GM18873 (cell line): ENCODE measurements around the gene ZFYVE1.
"Not testable (repeated sequence)": the region's sequence is repeated elsewhere in the genome, so short reads cannot be mapped to it uniquely, and the experiment has no call there.

Source experiments
- ATAC-seq: cut with Tn5 transposase; IDR thresholded peaks from one replicate; pipeline ENCODE4 v1.9.1; 2021; ENCODE audit warnings: mild to moderate bottlenecking, moderate library complexity, moderate number of reproducible peaks; ENCODE audit not compliant: unreplicated experiment, low FRiP score

ZFYVE1 gene

DNA sequence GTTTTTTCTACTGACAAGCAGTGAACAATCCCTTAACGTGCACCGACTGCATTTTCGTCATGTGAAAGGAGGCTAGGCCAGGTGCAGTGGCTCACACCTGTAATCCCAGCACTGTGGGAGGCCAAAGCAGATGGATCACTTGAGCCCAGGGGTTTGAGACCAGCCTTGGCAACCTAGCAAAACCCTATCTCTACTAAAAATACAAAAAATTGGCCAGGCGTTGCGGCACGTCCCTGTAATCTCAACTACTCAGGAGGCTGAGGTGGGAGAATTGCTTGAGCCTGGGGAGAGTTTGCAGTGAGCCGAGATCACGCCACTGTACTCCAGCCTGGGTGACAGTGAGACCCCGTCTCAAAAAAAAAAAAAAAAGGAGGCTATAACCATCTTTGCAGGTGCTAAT is 22.3 kb downstream of the ZFYVE1 start:
- not testable (repeated sequence) for ATAC-seq

- ATAC-seq, result no peak
These were observed 23.2 kb downstream of the ZFYVE1 start for GRCh38 chr14:73003681-73004080.

DNA sequence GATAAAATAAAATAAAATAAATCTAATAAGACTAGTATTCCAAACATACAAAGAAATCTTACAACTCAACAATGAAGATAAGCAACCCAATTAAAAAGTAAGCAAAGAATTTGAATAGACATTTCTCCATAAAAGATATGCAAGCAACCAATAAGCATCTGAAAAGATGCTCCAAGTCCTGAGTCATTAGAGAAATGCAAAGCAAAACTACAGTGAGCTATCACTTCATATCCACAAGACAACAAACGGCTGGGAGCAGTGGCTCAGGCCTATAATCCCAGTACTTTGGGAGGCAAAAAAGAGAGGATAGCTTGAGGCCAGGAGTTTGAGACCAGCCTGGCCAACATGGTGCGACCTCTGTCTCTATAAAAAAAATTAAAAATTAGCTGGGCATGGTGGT is 26.8 kb downstream of the ZFYVE1 start:
- no peak for ATAC-seq

DNA sequence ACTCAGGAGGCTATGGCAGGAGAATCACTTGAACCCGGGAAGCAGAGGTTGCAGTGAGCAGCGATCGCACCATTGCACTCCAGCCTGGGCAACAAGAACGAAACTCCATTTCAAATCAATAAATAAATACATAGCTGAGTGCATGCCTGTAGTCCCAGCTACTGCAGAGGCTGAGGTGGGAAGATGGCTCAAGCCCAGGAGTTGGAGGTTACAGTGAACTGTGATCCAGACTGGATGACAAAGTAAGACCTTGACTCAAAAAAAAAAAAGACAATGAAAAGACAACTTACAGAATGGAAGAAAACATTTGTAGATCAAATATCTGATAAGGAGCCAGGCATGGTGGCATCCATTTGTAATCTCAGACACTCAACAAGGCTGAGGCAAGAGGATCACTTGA is 27.6 kb downstream of the ZFYVE1 start:
- ATAC-seq, result no peak

DNA sequence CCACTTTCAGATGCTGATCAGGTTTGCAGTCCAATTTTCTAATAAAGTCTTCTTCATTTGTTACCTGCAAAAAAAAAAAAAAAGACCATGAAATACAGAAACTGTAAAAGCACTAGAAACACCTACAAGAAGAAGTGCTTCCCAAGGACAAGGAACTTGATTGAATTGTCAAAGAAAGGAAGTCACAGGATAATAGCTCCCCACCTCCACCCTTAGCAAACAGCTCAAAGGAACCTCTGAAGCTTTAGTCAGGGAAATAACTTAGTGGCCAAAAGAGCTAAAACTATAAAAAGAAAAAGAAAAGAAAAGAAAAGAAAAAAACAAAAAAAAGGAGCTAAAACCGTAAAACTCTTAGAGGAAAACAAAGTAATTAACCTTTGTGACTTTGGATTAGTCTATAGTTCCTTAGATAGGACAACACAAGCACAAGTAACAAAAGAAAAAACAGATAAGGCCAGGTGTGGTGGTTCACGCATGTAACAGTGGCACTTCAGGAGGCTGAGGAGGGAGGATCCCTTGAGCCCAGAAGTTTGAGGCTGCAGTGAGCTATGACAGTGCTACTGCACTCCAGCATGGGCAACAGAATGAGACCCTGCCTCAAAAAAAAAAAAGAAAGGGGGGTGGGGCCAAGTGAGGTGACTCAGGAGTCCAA is 28.5 kb downstream of the ZFYVE1 start:
- ATAC-seq, result no peak

GRCh38 chr14:72996916-72997315 is 30.0 kb downstream of the ZFYVE1 start:
- ATAC-seq, result no peak

DNA sequence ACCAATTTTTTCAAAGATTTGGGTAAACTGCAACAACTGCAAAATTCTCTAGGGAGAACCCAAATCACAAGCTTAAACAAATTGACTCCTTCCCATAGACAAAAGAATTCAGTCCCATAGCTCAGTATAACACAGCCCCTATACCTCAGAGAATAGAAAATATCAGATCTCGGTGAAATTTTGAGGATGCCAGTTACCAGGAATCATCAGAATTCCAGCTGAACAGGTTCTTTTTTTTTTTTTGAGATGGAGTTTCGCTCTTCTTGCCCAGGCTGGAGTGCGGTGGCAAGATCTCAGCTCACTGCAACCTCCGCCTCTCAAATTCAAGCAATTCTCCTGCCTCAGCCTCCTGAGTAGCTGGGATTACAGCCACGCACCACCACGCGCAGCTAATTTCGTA is 36.7 kb downstream of the ZFYVE1 start:
- ATAC-seq, result no peak

DNA sequence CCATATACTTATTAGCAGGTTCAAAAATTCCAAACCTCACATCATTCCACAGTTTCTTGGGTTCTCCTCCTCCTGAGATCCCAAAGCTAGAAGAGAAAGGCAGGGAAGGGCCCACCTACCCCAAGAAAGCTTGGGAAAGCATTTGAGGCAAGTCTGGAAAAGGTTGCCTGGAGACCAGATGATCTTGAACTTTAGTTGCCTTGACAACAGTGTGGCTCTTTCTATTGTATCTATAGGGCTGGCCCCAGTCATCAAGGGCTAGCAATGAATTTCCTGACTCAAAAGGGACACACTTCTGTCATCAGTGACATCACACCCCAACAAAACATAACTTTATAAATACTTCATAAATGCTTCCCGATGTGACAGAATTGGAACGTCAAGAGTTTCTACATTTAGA is 40.0 kb downstream of the ZFYVE1 start:
- no peak for ATAC-seq

DNA sequence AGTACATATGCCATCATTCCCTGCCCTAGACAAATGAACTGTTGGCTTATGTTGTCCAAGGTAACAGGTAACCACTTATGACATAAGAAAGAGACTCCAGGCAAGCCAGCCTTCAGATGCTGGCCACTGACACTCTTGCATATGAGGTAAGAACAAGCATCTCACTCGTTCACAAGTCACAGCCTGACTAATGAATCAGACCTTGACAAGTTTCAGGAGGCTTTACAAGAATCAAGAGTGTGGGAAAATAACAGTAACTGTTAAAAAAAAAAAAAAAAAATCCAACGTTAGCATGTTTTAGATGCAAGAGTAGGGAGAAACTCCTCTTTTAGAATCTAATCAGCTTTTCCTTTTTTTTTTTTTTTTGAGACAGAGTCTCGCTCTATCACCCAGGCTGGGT is 40.7 kb downstream of the ZFYVE1 start:
- no peak for ATAC-seq

GRCh38 chr14:72982146-72982708 is 44.7 kb downstream of the ZFYVE1 start:
- no peak for ATAC-seq

DNA sequence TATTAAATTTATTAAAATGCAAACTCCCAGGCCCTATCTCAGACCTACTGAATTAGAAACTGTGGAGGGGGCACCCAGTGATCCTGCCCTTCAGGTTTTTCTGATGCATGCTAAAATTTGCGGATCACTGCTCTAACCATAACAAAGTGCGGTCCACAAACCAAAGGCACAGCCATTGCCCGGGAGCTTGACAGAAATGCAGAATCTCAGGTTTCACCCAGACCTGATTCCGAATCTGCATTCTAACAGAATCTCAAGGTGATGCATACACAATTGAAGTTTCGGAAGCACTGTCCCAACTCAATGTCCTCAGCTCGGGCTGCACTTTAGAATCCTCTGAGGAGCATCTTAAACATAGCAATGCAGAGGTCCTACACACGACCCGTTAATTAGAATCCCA is 46.0 kb downstream of the ZFYVE1 start:
- no peak for ATAC-seq

- no peak for ATAC-seq
These were observed 48.0 kb downstream of the ZFYVE1 start for GRCh38 chr14:72978856-72979255.

- no peak for ATAC-seq
These were observed 51.1 kb downstream of the ZFYVE1 start for GRCh38 chr14:72975770-72976169.

DNA sequence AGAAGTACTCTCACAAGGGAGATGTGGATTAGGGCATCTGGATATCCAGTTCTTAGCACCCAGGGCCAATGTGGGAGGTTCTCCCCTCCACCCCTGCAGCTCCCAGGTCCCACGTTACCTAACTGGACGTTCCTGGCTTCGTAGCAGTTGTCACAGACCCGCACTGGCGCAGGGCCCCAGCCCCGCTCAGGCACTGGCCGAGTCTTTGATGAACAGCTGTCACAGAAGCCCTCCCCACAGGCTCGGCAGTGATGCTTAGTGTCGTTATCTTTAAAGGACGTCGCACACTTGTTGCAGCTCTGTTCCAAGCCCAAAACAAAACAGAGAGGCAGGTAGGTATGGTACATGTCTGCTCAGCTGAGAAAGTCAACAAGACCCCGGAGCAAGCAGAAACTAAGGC is 52.2 kb downstream of the ZFYVE1 start:
- no peak for ATAC-seq

GRCh38 chr14:72970824-72971434 is 56.0 kb downstream of the ZFYVE1 start:
- no peak for ATAC-seq

DNA sequence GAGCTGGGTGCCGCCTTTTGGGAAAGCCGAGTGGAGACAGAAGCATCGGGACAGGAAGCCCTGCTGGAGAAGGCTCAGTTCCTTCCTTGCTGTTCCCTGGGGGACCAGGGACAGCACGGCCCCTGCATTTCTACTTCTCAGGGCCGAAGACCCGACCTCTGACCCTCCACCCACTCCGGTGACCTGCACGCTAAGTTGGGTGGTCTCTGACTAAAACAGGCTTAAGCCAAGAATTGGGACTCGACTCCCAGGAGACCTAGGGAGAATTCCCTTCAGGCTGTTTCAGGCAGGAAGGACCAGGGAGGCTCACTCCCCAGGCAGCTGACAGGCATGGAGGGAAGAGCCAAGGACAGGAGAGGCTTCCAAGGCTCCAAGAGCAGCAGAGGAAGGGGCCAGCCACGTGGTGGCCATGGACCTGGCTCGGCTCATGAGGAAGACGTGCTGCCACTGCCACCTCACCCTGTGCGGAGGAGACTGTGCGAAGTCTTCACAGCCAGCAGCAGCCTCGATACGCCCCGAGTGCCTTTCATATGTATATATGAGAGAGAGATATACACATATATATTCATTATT is 56.8 kb downstream of the ZFYVE1 start:
- no peak for ATAC-seq

- no peak for ATAC-seq
These were observed 58.6 kb downstream of the ZFYVE1 start for GRCh38 chr14:72968316-72968715.

- ATAC-seq, result no peak
These were observed 60.9 kb downstream of the ZFYVE1 start for GRCh38 chr14:72966038-72966437.

DNA sequence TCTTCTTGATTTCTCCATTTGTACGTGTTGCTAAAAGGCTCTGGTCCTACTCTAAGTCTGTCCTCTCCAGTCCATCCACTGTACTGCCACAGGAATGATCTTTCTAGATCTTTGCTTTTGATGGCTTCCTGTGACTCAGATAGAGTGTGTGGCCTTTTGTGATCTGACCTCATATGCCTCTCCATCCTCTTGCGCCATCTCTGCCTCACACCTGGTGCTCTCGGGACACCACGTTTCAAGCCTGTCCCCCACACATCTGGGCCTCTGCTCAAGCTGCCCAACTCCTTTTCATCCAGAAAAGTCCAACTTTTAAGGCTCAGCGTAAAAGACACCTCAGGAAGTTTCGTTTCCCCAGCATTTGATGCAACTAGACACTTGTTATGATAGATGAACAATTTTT is 61.7 kb downstream of the ZFYVE1 start:
- ATAC-seq, result no peak

DNA sequence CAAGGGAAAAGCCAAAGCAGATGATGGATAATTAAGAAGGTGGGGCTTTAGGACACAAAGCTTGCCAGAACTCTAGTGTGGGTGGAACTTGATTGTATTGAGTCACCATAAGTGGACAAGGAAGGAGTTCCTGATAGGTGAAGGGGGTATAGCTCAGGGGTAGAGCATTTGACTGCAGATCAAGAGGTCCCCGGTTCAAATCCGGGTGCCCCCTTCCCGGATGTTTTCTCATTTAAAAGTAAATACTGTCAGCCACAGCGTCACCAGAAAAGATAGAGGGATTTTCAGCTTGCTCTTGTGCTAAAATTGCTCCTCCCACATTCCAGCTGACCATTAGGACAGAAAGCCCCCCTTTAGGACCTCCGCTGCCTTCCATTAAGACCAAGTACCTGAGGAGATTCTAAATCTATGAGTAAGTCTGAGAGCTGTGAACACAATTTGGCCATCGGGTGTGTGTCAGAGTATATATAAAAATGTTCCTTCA is 64.0 kb downstream of the ZFYVE1 start:
- ATAC-seq, result no peak

GRCh38 chr14:72962336-72962754 is 64.6 kb downstream of the ZFYVE1 start:
- ATAC-seq, result not testable (repeated sequence)
